GM10847 (cell line): ENCODE measurements around the gene MADD.

ENCODE experiments used
- POLR2A ChIP-seq: IDR thresholded peaks from 2 replicates; pipeline ENCODE4 v1.6.1; 2011; ENCODE audit not compliant: insufficient read length; ENCODE audit errors: extremely low read depth

Gene MADD

GRCh38 chr11:47353978-47354774 is 84.2 kb downstream of the MADD start:
- TF ChIP-seq POLR2A = no peak

GRCh38 chr11:47354913-47355282 is 85.0 kb downstream of the MADD start:
- TF ChIP-seq POLR2A = no peak

- no peak for TF ChIP-seq POLR2A
Measured at GRCh38 chr11:47355283-47356128, 85.6 kb downstream of the MADD start.

- no peak for TF ChIP-seq POLR2A
Measured at GRCh38 chr11:47356129-47356997, 86.4 kb downstream of the MADD start.

GRCh38 chr11:47356998-47357329 is 87.0 kb downstream of the MADD start:
- no peak for TF ChIP-seq POLR2A

GRCh38 chr11:47357985-47358730 is 88.2 kb downstream of the MADD start:
- TF ChIP-seq POLR2A = no peak

- TF ChIP-seq POLR2A = no peak
Measured at GRCh38 chr11:47358731-47359051, 88.8 kb downstream of the MADD start.

- TF ChIP-seq POLR2A = no peak
Measured at GRCh38 chr11:47359162-47359561, 89.2 kb downstream of the MADD start.

GRCh38 chr11:47359586-47359985 is 89.7 kb downstream of the MADD start:
- no peak for TF ChIP-seq POLR2A

- TF ChIP-seq POLR2A = no peak
Measured at GRCh38 chr11:47360341-47360740, 90.4 kb downstream of the MADD start.

GRCh38 chr11:47361419-47361818 is 91.5 kb downstream of the MADD start:
- no peak for TF ChIP-seq POLR2A

- no peak for TF ChIP-seq POLR2A
Measured at GRCh38 chr11:47366020-47366490, 96.1 kb downstream of the MADD start.

- TF ChIP-seq POLR2A = no peak
Measured at GRCh38 chr11:47369676-47370075, 99.7 kb downstream of the MADD start.

- no peak for TF ChIP-seq POLR2A
Measured at GRCh38 chr11:47372422-47372821, 102.5 kb downstream of the MADD start.
